ENCODE data around the gene TPM4. TPM values are rescaled to one million over a fixed set of nuclear protein-coding genes. Genes with fewer than 3 reads are reported as not detected.

TPM4 gene
- polyA plus RNA-seq, 1 donor from 2014 or later = 119 TPM

GRCh38 chr19:16115301-16116039 lies 39.2 kb downstream of the TPM4 start:
- Histone ChIP-seq H3K9me2 (ENCODE audit: insufficient read depth, low read length) (no peaks in the 10 kb centered on the region), H3K79me2 (replicated peaks; ENCODE audit: insufficient read depth, low read length) (peaks cover 26% of the 10 kb centered on the region), H4K20me1 (ENCODE audit: insufficient read depth) (no peaks in the 10 kb centered on the region), H2AFZ (ENCODE audit: low read depth, low read length) (no peak overlapping the region), H3K27ac (ENCODE audit: low read length) (no peak overlapping the region), H3K27me3 (ENCODE audit: insufficient read depth, low read depth, low read length) (no peaks in the 10 kb centered on the region), H3F3A (ENCODE audit: insufficient read depth, low read length, poor library complexity, severe bottlenecking) (no peaks in the 10 kb centered on the region), H3K36me3 (ENCODE audit: insufficient read depth, low read length) (no peaks in the 10 kb centered on the region), H3K9ac (ENCODE audit: low read length) (no peak overlapping the region), H3K4me2 (ENCODE audit: low read length) (no peak overlapping the region), H3K4me3 (ENCODE audit: low read length) (no peak overlapping the region), H3K9me3 (ENCODE audit: low read length) (no peaks in the 10 kb centered on the region)
- TF ChIP-seq EZH2 (IDR thresholded peaks at IDR 0.05; ENCODE audit: borderline replicate concordance, insufficient read depth, low read length, poor library complexity, severe bottlenecking) (no peak), POLR2AphosphoS5 (IDR thresholded peaks at IDR 0.05) (no peak), CTCF (IDR thresholded peaks at IDR 0.05; ENCODE audit: poor library complexity, severe bottlenecking) (no peak), SMC3 (conservative IDR thresholded peaks at IDR 0.05; ENCODE audit: poor library complexity) (no peak), RAD21 (conservative IDR thresholded peaks at IDR 0.05) (no peak), MXI1 (conservative IDR thresholded peaks at IDR 0.05; ENCODE audit: poor library complexity, severe bottlenecking) (no peak), REST (IDR thresholded peaks at IDR 0.05; ENCODE audit: borderline replicate concordance) (no peak), EP300 (conservative IDR thresholded peaks at IDR 0.05; ENCODE audit: poor library complexity, severe bottlenecking) (no peak), TAF1 (IDR thresholded peaks at IDR 0.05; ENCODE audit: low read depth) (no peak)

- no peak overlapping the region for H3K9ac ChIP-seq (ENCODE audit: low read length)
- H2AFZ ChIP-seq (ENCODE audit: low read depth, low read length) = no peak overlapping the region
- no peaks in the 10 kb centered on the region for H3K36me3 ChIP-seq (ENCODE audit: insufficient read depth, low read length)
- H3K27ac ChIP-seq (ENCODE audit: low read length) = no peak overlapping the region
- no peaks in the 10 kb centered on the region for H3K27me3 ChIP-seq (ENCODE audit: insufficient read depth, low read depth, low read length)
- no peaks in the 10 kb centered on the region for H3K9me3 ChIP-seq (ENCODE audit: low read length)
- H3F3A ChIP-seq (ENCODE audit: insufficient read depth, low read length, poor library complexity, severe bottlenecking) = no peaks in the 10 kb centered on the region
- TF ChIP-seq TAF1 (IDR thresholded peaks at IDR 0.05; ENCODE audit: low read depth) (no peak), SMC3 (conservative IDR thresholded peaks at IDR 0.05; ENCODE audit: poor library complexity) (no peak), POLR2AphosphoS5 (IDR thresholded peaks at IDR 0.05) (no peak), CTCF (IDR thresholded peaks at IDR 0.05; ENCODE audit: poor library complexity, severe bottlenecking) (no peak), REST (IDR thresholded peaks at IDR 0.05; ENCODE audit: borderline replicate concordance) (no peak), MXI1 (conservative IDR thresholded peaks at IDR 0.05; ENCODE audit: poor library complexity, severe bottlenecking) (no peak), EP300 (conservative IDR thresholded peaks at IDR 0.05; ENCODE audit: poor library complexity, severe bottlenecking) (no peak), EZH2 (IDR thresholded peaks at IDR 0.05; ENCODE audit: borderline replicate concordance, insufficient read depth, low read length, poor library complexity, severe bottlenecking) (no peak), RAD21 (conservative IDR thresholded peaks at IDR 0.05) (no peak)
- no peaks in the 10 kb centered on the region for H4K20me1 ChIP-seq (ENCODE audit: insufficient read depth)
- no peak overlapping the region for H3K4me2 ChIP-seq (ENCODE audit: low read length)
- H3K9me2 ChIP-seq (ENCODE audit: insufficient read depth, low read length) = no peaks in the 10 kb centered on the region
- H3K4me3 ChIP-seq (ENCODE audit: low read length) = no peak overlapping the region
- peaks cover 26% of the 10 kb centered on the region for H3K79me2 ChIP-seq (replicated peaks; ENCODE audit: insufficient read depth, low read length)
Observed at GRCh38 chr19:16116067-16116466, 39.8 kb downstream of the TPM4 start.
